Hematopoietic multipotent progenitor cell (in vitro differentiated cells): ENCODE results near the gene CD2. TPM values are rescaled to one million over a fixed set of nuclear protein-coding genes. Genes with fewer than 3 reads are reported as not detected.

Experiments used
- DNase-seq, 3 donors: peaks; one replicate each; pipeline ENCODE4 v3.0.0-alpha.2; 2011 to 2015; ENCODE audit warnings: low read depth in 2 of 3, low spot score in 2 of 3
- total RNA-seq: library from RNA; depleted of rRNA; stranded (reverse); fragments of >200 nt; gene quantifications from one replicate; pipeline ENCODE4 v1.2.3, GENCODE V29; 2012

CD2 gene
- total RNA-seq, 1 donor: under 0.01 TPM

DNA sequence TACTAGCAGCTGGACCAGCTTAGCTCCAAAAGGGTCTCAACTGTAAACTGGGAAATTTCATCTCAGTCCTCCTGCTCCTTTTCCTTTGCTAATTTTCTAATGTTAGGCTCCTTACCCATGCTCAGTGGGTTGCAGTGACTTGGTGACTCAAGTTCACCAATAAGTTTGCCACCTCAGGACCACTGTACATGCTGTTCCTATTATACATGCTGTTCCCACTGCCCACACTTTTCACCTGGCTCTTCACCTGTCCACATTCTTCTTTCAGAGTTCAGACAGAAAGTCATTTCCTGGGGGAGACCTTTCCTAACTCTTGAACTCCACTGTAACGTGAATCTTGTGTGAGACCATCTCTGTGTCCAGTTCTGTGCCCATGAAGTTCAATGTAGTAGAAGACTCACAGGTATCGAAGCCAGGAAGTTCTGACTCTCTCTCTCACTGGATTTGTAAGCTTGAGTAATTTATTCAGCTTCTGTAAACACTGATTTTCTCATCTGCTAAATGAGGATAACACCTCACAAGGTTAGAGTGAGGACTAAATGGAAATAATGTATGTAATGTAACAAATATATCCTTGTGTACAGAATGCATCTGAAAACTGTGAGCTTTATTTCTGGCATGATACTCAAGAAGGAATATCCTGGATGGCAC lies 17.9 kb downstream of the CD2 start:
- DNase-seq: no peak

DNA sequence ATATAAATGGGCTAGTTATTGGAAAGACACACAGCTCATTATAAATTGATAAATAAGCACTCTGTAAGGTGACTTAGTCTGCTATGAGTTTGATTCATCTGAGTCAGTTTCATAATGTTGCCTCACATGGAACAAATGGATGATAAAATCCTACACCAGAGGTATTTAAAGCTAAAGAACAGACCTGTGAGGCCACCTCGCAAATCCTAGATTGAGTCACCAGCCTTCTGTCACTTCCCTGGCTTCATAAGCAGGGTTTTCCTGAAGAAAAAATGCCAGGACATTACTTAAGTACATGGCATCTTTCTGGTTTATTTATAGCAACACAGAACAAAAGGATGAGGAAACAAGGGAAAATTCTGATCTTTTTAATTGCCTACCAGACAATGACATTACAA lies 18.4 kb downstream of the CD2 start:
- DNase-seq: no peak

DNA sequence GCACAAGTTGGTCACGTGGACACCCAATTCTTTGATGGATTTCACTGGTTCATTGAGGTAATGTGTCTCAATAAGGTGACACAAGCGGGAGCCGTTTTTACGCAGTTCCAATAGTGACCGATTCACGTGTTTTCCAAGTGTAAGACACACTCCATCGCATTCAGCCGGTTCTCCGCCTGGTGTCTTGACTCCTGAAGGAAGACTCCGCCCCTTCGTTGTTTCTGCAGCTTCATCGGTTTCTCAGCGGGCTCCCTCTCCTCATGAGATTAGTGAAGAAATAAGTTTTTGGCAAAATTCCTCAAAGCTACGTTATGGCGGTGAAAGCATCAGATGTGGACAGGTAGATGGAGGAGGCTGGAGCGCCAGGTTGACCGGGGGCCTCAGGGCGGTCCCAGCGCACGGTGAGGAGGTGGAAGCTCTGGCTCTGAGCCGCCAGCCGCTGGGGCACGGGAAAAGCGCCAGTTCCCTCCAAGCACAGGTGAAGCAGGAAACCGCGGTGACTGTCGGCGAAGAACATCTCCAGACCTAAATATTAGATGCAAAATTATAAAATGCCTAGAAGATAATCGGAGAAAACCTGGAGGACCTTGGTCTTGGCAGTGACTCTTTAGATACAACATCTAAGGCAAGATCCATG lies 21.0 kb downstream of the CD2 start:
- DNase-seq: no peak

DNA sequence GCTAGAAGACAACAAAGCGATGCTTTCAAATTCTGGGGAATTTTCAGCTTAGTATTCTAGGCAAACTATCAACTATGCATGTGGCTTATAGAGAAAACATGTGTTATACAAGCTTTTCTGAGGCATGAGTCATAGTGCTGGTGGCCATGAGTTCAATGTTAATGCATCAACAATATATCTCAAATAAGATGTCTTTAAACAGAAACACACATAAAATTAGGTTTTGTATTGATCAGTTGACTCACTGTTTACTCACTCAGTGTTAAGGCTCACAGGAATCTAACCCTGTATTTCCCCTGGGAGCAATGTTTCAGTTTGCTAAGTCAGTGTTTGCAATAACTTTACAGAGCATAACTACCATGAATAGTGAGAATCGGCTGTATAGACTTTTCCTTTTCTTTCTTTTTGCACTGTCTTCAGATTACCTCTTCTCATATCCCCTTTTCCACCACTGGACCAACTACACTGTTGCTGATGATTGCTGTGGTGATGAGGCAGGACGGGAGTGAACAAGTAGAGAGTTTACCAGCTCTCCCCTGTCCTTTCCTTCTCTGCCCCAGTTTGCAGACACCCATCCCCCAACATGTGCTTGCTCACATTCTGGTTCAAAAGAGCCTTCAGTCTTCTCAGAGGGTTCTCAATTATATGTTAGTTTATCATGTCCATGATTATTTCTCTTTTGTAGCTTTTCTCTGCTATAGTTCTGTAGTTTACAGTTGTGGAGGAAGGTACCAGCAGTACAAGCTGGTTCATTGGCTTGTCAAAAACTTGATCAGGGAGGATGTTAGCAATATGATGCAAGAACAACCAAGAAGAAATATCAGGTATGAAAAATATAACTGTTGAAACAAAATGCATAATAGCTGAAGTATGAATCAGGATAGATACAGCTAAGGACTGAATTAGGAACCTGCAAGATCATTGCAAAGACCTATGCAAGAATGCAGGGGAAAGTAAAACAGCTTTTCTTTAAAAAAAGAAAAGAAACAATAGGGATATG lies 23.9 kb downstream of the CD2 start:
- DNase-seq: no peak

DNA sequence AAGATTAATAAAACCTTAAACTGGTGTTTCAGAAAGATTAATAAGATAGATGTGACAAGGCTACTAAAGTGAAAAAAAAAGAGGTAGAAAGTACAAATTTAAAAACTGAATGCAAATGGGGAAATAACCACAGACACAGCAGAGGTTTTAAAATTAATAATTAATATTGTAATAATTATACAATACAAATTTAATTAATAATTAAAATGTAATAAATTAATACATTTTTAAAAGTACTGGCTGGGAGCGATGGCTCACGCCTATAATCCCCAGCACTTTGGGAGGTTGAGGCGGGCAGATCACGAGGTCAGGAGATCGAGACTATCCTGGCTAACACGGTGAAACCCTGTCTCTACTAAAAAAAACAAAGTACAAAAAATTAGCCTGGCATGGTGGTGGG lies 26.8 kb downstream of the CD2 start:
- DNase-seq: no peak

DNA sequence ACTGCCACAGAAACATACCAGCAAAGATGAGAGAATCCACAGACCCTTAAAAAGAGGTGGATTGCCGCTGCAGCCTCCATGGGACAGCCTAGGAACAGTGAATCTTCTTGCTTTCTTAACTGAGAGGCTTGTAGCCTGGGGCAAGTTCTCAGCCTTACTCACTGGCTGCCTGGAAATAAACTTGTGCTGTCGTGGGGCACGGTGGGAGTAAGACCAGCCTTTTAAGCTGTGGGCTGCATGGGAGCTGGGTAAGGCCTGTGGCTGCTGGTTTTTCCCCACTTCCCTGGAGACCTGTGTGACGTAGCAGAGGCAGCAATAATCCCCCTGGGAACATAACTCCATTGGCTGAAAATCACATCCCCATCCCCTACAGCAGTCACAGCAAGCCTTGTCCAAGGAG lies 30.8 kb downstream of the CD2 start:
- no peak for DNase-seq

DNA sequence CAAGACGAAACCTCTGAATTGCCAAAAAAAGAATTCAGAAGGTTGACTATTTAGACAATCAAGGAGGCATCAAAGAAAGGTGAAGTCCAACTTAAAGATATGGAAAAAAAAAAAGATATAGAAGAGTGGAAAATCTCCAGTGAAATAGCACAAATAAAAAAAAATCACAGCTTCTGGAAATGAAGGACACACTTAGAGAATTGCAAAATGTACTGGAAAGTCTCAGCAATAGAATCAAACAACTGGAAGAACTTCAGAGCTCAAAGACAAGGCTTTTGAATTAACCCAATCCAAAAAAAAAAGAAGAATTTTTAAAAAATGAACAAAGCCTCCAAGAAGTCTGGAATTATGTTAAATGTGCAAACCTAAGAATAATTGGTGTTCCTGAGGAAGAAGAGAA lies 31.8 kb downstream of the CD2 start:
- DNase-seq: no peak

DNA sequence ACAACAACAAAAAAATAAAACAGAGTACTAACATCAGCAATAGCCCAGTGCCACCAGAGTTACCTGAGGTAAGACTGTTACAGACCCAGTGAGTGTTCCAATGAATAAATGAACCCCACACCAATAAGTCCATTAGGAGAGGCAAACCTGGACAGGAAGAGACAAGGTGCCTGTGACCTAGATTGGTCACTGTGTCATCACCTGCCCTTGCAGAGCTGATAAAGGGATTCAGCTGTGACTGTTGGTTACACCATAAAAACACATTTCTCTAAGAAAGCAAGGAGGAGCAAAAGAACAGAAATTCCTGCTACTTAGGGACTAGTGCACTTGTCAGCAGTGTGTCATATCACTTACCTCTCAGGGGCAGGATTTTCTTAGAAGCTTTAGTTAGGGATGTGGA lies 37.5 kb downstream of the CD2 start:
- no peak for DNase-seq

DNA sequence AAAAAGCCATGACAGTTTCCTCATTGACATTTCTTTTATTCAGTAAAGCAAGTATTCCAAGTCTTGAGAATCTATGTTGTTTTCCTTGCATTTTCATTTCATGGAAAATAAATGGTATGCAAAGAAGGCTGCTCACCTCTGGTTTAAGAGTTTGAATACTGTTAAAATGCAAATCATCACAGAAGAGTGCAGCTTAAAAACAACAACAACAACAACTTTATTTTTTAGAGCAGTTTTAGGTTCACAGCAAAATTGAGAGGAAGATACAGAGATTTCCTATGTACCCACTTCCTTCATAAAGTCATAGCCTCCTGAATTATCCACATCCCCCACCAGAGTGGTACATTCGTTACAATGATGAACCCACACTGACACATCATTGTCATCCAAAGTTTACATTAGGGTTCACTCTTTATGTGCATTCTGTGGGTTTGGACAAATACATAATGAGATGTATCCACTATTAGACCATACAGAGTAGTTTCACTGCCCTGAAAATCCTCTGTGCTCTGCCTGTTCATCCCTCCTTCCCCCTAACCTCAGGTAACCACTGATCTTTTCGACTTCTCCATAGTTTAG lies 39.2 kb downstream of the CD2 start:
- no peak for DNase-seq

DNA sequence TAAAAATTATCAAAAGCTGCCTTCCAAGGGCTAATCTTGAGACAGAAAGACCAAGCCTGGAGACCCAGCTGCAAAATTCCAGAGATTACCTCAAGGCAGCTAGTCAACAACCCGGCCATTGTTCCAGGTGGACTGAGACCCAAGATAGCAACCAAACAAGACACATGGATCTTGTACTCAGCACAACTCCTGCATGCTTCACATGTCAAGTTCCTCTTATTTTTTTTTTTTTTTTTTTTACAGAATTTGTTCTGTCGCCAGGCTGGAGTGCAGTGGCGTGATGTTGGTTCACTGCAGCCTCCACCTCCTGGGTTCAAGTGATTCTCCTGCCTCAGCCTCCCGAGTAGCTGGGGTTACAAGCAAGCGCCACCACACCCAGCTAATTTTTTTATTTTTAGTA lies 40.1 kb downstream of the CD2 start:
- no peak for DNase-seq

DNA sequence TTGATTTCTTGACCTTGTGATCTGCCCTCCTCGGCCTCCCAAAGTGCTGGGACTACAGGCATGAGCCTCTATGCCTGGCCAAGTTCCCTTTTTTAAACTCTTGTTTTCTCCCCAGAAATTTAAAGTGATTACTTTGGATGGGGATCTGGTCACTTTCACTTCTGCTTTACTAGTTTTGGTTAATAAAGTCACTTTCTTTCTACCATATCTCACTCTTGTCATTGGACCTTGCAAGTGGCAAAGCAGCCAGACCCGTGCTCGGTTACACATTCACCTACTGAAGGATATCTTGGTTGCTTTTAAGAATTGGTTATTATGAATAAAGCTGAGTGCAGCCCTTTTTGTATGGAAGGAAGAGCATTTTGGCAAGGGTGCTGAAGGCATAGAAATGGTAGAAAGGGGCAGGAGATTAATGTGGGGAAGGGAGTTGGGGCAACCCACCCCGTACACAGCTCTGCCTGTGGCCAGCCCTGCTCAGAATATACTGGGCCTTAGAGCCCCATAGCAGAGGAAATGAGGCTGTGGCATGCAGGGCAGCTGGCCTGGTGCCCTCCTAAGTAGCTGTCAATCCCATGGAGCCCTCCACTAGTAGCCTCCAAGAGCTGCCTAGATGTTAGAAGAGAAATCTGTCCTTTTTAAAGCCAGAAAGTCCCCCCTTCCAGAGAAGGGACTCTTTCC lies 40.7 kb downstream of the CD2 start:
- peak in 1 of 3 donors; percentile 57 for DNase-seq

DNA sequence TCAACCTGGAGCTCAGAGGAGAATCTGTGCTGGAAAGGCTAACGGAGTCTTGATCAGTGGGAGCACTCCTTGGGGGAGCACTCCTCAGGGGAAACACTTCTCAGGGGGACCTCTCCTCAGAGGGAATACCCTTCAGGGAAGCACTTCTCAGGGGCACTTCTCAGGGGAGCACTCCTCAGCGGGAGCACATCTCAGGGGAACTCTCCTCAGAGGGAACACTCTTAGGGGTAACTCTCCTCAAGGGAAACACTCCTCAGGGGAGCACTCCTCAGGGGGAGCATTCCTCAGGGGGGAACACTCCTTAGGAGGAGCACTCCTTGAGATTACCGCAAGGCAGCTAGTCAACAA lies 41.2 kb downstream of the CD2 start:
- DNase-seq: no peak

DNA sequence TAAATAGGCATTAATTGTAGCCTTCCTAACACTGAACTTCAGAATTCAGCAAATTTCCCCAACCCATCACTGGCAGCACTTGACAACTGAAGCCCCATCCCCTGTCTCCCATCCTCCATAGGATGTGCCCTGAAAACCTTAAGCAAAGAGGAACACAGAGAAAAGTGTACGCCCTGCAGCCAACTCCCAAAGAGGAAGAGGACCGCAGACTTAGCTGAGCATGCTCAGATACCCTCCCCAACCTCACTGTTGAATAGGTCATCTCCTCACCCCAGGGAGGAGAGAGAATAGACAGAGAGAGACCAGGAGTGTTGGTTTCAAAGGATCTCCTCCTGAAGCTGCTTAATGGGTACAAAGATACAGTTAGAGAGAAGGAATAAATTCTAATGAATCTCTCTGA lies 50.5 kb downstream of the CD2 start:
- no peak for DNase-seq

DNA sequence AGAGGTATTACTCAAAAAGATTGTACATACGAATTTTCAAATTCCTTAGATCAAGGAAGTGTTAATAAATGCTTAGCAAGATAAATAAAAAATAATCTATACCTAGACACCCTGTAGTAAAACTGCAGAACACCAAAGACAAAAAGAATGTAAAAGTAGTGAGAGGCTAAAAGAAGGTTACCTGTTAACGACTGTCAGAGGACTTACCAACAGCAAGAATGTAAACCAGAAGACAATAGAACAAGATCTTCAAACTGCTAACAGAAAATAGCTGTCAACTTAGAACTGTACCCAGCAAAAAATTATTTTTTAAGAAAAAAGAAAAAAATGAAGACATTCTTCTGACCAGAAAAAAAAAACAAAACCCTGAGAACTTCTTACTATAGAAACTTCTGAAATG lies 51.2 kb downstream of the CD2 start:
- DNase-seq: no peak

DNA sequence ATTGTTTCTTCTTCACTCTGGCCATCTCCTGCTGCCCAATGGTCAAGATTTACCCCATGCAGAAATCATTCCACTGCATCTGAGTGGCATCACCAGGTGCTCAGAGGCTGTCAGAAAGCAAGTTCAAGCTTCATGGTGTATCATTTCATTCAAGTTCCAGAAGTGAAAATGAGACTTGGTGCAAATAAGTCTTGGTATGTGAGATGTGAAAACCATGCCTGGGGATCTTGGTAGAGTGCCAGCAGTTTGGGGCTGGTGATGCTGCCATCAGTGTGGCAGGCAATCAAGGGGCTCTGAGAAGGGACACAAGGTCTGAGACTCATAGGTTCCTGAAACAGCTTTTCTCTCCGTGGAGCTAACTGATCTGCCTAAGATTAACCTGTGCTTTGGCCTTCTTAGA lies 52.0 kb downstream of the CD2 start:
- peak in 1 of 3 donors; percentile 42 for DNase-seq

DNA sequence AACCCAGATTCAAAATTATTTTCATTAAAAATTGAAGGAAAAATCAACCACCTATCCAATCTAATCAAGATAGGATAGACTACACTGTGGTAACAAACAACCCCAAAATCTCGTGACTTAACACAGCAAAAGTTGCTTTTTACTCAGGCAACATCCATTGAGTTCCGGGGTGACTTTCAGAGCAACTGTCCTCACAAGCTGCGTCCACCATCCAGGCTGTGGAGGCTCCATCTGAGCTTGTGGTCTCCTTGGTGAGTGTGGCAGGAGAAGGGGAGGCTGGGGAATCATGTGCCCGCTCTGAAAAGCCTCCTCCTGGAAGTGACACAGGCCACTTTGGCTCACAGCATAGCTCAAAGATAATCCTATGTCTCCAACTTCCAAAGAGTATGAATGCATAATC lies 52.4 kb downstream of the CD2 start:
- DNase-seq: no peak

DNA sequence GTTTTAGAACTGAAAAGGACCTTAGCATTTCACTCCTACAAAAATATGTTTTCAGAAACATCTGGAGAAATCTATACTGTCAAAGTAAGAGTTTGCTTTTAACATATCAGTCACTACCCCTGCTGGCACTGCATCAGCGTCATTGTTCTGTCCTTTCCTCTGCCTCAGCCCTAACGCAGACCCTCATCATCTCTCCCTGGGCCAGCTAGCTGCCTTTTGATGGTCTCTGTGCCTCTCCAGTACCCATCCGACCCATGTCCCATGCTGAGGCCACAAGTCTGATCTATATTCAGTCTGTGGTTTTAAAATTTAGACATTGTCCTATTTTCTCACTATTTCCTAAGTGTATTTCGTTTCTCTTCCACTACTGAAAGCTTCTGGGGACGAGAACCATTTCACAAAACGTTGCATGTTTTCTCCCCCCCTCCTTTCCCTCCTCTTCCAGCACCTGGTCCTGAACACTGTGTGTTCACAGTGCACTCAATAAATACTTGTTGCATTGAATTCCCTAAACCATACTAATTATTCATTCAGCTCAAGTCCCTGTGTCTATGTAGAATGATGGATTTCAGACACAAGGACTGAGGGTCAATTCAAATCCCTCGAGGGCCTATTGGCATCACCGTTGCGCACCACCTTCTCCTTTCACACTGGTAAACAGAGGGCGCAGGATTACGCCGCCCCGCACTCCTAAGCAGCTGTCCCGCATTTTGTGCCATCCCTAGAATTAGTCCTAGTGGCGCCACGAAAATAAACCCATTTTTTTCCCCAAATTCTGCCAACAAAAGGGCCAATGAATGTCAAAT lies 53.4 kb downstream of the CD2 start:
- no peak for DNase-seq

DNA sequence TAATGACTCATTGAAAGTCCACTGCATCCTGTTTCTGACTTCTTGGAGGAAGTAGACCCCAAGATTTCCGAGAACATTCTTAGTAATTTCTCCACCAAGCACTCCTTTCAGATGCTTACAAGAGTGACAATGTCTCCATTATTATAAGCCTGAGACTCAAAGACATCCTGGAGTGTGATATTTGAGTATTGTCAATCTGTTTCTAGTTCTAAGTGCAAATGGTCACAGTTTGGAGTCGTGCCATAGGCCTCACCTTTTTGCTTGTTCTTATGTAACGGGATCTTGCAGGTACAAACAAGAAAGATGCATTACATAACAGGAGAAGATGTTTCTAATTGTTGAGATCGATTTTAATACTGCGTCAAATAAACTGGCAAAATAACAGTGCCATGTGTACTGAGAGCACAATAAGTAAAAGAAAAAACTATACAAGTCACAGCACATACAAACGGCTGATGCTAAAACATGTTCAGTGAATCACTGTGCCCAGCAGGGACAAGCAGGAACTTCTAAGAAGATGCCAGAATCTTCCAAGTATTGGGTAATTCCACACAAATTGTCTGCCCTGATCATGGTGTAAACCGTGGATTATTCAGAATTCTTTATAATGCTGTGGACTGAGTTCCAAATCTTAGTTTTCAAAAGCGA lies 54.1 kb downstream of the CD2 start:
- DNase-seq: no peak

DNA sequence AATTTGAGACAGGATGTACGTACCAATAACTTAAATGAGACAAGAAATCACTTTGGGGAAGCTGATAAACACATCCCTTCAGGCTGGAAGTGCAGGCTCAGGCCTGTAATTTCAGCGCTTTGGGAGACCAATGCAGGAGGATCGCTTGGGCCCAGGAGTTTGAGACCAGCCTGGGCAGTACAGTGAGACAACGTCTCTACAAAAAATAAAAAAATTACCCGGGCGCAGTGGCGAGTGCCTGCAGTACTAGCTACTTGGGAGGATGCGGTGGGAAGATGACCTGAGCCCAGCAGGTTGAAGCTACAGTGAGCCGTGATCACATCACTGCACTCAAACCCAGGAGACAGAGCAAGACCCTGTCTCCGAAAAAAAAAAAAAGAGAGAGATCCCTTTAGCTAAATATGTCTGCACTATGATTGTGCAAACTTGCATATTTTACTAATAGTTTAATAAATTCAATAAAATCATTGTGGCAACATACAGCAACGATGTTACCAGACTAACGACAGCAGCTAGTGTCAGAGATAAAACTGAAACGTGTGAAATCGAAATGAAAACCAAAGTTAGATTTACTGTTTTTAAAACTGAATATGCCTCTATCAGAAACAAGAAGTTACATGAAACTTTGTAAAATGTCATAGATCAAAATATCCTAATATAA lies 54.7 kb downstream of the CD2 start:
- DNase-seq: no peak
